ENCODE data around the gene GNAO1.
A peak's percentile ranks its signal among the peaks of the same experiment; 100 is the strongest.

GNAO1 gene

GRCh38 chr16:56315955-56316354 lies 124.7 kb downstream of the GNAO1 start:
- DNase-seq, result no peak

GRCh38 chr16:56316545-56316944 lies 125.3 kb downstream of the GNAO1 start:
- no peak for DNase-seq

GRCh38 chr16:56317998-56318826 lies 126.9 kb downstream of the GNAO1 start:
- DNase-seq, result peak; percentile 75

GRCh38 chr16:56318827-56319140 lies 127.5 kb downstream of the GNAO1 start:
- no peak for DNase-seq

- no peak for DNase-seq
Observed at GRCh38 chr16:56319376-56319775, 128.1 kb downstream of the GNAO1 start.

- DNase-seq, result no peak
Observed at GRCh38 chr16:56320056-56320455, 128.8 kb downstream of the GNAO1 start.

GRCh38 chr16:56320811-56321558 lies 129.7 kb downstream of the GNAO1 start:
- no peak for DNase-seq

GRCh38 chr16:56321571-56321970 lies 130.3 kb downstream of the GNAO1 start:
- DNase-seq, result no peak

GRCh38 chr16:56324406-56324805 lies 133.1 kb downstream of the GNAO1 start:
- DNase-seq, result no peak

GRCh38 chr16:56325956-56326355 lies 134.7 kb downstream of the GNAO1 start:
- DNase-seq, result no peak

GRCh38 chr16:56327071-56327928 lies 136.0 kb downstream of the GNAO1 start:
- DNase-seq, result no peak

GRCh38 chr16:56327929-56328258 lies 136.6 kb downstream of the GNAO1 start:
- DNase-seq, result no peak

- no peak for DNase-seq
Observed at GRCh38 chr16:56328276-56329022, 137.2 kb downstream of the GNAO1 start.

GRCh38 chr16:56329887-56330286 lies 138.6 kb downstream of the GNAO1 start:
- no peak for DNase-seq

- no peak for DNase-seq
Observed at GRCh38 chr16:56330476-56330875, 139.2 kb downstream of the GNAO1 start.

- DNase-seq, result no peak
Observed at GRCh38 chr16:56331399-56331798, 140.1 kb downstream of the GNAO1 start.

GRCh38 chr16:56331915-56332314 lies 140.6 kb downstream of the GNAO1 start:
- no peak for DNase-seq

GRCh38 chr16:56332464-56333079 lies 141.3 kb downstream of the GNAO1 start:
- peak; percentile 70 for DNase-seq

- no peak for DNase-seq
Observed at GRCh38 chr16:56334761-56335160, 143.5 kb downstream of the GNAO1 start.

GRCh38 chr16:56336071-56336688 lies 144.9 kb downstream of the GNAO1 start:
- no peak for DNase-seq

- DNase-seq, result no peak
Observed at GRCh38 chr16:56336711-56337110, 145.4 kb downstream of the GNAO1 start.
